GM12873 (cell line): ENCODE data around the gene ANKS6.

ENCODE experiments used
- TF ChIP-seq, protein P1 (sequence below): IDR thresholded peaks from 2 replicates; pipeline ENCODE4 v1.5.1; 2012; ENCODE audit warnings: low read depth, mild to moderate bottlenecking, moderate library complexity, low read length, control low read depth; ENCODE audit not compliant: insufficient read depth; ENCODE audit errors: missing control alignments

The ANKS6 gene

DNA sequence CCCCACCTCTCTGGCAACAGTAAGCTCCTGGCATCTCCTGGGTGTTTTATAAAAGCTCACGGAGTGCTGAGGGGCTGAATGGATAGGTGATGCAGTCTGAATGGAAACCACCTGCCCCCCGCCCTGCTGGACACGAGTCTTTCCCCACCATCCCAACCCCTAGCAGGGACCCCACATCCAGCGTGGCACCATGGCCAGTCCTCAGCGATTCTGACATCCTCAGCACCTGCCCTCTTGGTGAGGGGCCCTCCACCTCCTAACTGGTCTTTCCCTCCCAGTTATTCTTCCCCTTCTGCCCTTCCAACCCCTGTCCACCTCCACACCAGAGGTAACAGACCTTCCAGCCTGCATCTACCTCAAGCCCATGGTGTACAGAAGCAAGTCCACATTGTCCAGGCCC, 48.9 kb downstream of the ANKS6 start:
- TF ChIP-seq, protein P1, sequence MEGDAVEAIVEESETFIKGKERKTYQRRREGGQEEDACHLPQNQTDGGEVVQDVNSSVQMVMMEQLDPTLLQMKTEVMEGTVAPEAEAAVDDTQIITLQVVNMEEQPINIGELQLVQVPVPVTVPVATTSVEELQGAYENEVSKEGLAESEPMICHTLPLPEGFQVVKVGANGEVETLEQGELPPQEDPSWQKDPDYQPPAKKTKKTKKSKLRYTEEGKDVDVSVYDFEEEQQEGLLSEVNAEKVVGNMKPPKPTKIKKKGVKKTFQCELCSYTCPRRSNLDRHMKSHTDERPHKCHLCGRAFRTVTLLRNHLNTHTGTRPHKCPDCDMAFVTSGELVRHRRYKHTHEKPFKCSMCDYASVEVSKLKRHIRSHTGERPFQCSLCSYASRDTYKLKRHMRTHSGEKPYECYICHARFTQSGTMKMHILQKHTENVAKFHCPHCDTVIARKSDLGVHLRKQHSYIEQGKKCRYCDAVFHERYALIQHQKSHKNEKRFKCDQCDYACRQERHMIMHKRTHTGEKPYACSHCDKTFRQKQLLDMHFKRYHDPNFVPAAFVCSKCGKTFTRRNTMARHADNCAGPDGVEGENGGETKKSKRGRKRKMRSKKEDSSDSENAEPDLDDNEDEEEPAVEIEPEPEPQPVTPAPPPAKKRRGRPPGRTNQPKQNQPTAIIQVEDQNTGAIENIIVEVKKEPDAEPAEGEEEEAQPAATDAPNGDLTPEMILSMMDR, result no peak

DNA sequence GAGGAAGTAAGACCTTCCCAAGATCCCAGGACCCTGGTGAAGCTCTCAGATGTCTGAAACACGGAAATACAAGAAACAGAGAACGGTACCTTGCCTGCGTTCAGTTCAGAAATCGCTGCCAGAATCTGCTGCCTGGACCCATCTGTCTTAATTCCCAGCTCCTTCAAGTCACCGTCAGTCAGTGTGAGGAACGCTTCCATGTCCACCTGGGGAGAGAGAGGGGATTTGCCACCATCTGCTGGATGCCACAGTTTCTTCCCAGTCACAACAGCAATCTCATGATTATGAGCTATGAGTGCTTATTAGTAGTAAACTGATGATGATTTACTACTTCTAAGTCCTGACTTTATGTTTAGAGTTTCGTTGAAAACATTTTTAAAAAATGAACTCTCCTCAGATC, 50.9 kb downstream of the ANKS6 start:
- TF ChIP-seq, protein P1, result no peak

DNA sequence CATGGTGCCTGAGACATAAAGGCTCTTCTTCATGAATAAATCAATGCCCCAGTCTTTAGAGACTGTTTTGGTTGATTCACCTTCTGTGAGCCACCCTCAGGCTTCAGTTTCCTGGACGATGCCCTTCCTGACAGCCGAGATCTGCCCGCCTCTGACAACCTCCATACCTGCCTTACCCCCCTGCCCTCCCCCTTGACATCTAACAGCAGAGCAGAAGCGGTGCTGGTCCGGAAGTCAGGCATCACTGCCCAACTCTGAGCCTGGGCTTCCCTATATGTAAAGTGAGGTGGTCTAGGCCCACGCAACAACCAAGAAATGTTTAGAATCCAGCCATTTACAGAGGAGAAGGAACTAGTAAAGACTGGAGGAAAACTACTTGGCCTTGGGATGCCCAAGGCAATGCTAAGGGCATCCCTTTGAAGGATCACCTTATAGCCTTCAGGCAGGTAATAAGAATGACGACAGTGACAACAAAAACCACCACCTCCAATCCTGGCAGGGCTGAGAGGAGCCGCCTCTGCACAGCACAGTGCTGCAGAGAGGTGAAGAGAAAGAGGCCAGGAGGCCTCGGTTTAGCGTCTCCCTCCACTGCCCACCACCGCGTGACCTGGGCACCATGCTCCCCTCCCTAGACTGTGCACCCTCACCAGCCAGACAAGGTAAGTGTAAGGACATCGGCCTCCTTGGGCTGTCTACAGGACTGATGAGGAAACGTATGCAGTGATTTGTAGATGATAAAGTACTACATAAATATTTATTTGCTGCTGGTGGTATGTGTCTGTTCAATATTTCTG, 52.3 kb downstream of the ANKS6 start:
- TF ChIP-seq, protein P1, result no peak

DNA sequence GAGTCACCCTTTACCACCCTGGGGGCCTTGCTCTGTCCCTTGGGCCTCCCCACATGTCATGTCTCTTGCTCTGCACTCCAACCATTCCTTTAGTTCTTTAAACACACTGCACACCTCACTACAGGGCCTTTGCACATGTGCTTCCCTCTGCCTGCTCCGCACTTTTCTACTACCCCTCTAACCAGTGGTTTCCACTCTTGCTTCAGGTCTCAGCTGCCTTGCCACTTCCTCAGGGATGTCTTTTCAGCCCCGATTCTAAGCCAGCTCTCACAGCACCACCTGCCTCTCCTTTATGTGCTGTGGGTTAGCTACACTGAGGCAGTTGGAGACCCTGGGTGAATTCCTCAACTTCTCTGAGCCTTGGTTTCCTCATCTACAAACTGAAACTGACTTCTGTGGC, 53.0 kb downstream of the ANKS6 start:
- TF ChIP-seq, protein P1, result no peak

DNA sequence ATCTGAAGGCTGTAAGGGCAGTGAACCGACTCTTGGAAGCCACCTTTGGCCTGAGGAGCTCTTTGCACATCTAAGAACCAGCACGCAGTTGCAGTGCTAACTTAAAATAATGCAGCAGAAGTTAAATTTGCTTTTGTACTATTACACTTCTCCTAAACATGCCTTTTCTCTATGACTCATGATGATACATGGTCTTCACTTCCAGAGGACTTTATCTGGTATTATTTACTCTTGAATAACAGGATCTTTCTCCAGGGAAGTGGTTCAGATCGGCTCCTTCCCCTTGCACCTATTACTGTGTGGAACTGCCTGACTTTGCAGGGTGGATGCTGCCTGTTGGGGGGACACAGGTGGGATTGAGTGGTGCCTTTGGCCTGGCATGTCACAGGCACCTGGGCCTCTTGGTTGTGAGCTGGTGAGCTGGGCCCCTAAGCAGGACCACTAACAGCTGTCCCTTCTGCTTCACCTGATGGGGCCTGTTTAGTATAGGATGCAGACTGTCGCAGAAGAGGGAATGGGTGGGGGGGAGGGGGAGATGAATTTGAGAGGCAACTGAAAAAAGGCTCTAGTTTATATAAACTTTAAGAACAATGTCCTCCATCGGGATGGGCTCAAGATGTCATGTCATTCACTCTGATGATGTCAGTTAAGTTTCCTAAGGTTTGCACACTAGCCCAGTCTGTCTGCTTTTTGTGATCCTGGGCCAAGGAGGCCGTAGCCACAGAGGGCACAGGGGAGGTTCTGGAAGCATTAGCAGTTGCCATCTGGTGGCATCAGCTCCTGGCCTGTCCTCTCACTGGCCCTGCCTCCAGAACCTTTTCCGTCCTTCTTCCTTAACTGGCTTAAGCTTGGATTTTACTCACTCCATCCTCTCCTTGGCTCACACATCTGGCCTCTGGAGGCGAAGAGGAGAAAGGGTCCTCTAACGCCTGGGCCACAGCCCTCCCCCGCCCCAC, 53.8 kb downstream of the ANKS6 start:
- TF ChIP-seq, protein P1, result no peak

DNA sequence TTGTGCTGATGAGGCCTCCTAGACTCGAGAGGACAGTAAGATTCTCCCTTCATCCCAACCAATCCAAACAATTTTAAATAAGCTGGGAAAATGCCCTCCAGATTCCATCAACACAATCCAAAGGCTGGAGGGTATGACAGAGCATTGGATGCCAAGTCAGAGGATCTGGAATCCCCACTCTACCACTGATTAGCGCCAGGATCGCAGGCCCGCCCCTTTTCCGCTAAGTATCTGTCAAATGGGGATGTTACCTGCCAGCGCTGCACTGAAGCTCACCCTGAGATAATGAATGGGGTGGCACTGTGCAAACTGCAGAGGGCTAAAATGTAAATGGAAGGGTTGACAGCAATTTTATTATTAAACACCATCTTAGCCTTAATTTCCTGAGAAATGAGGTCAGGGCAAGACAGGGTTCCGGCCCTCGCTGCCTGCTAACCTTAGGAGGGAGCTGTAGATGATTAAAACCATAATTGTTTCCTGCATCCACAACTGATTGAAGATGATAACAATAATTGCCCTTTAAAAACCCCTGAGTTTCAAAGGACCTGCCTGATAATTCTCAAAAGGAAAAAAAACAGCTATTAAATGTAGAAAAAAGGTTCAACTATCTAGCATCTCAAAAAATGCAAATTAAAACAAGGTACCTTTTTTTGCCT, 56.0 kb downstream of the ANKS6 start:
- TF ChIP-seq, protein P1, result no peak

DNA sequence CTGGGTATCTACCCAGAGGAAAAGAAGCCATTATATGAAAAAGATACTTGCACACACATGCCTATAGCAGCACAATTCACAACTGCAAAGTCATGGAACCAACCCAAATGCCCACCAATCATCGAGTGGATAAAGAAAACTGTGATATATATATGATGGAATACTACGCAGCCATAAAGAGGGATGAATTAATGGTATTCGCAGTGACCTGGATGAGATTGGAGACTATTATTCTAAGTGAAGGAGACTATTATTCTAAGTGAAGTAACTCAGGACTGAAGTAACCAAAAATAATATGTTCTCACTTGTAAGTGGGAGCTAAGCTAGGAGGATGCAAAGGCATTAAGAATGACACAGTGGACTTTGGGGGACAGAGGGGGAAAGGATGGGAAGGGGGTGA, 57.6 kb downstream of the ANKS6 start:
- TF ChIP-seq, protein P1, result no peak
